Uterus (tissue), 2 donors: ENCODE results near the gene FAM107A.

Experiments
- POLR2A ChIP-seq, 2 donors: fragments of 450-650 bp; IDR thresholded peaks; one replicate each; pipeline ENCODE4 v1.6.1; 2016; ENCODE audit warnings: antibody characterized with exemption in 2 of 2, mild to moderate bottlenecking in 1 of 2, moderate library complexity in 1 of 2
- TF ChIP-seq, protein P1 (sequence below), 4 experiments: fragments of 200-600 bp in 2 of 4; fragments of 450-650 bp in 2 of 4; sonication (generic) in 2 of 4; IDR thresholded peaks; one replicate each; pipeline ENCODE4 v1.5.1; 2016 to 2019; ENCODE audit warnings: antibody characterized with exemption in 4 of 4, mild to moderate bottlenecking in 2 of 4, moderate library complexity in 1 of 4

DNA sequence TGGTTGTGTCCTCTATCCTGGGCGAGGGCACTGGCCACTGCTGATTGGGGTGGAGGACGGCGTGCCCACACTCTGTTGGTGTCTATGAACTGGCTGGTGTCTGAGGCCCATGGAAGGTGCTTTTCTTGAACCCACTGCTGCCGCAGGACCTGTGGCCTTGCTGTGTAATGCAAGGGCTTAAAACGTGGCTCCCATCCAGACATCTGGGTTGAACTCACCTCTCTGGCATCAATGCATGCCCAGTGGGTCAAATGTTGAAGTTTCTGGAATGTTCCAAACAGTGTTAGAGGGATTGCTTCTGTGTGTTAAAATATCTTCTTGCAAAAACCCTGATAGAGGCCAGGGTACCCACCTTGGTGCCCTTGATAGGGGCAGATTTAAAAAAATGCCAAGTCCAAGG lies 46.8 kb upstream of the FAM107A start:
- no peak for TF ChIP-seq POLR2A (IDR thresholded peaks at IDR 0.05)
- TF ChIP-seq, protein P1, sequence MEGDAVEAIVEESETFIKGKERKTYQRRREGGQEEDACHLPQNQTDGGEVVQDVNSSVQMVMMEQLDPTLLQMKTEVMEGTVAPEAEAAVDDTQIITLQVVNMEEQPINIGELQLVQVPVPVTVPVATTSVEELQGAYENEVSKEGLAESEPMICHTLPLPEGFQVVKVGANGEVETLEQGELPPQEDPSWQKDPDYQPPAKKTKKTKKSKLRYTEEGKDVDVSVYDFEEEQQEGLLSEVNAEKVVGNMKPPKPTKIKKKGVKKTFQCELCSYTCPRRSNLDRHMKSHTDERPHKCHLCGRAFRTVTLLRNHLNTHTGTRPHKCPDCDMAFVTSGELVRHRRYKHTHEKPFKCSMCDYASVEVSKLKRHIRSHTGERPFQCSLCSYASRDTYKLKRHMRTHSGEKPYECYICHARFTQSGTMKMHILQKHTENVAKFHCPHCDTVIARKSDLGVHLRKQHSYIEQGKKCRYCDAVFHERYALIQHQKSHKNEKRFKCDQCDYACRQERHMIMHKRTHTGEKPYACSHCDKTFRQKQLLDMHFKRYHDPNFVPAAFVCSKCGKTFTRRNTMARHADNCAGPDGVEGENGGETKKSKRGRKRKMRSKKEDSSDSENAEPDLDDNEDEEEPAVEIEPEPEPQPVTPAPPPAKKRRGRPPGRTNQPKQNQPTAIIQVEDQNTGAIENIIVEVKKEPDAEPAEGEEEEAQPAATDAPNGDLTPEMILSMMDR (IDR thresholded peaks at IDR 0.05): no peak
